Small intestine (tissue), 7 donors: ENCODE results near the gene LAMA3. TPM values are rescaled to one million over a fixed set of nuclear protein-coding genes. Genes with fewer than 3 reads are reported as not detected.

Source experiments
- DNase-seq, 2 donors: peaks; one replicate each; pipeline versions ENCODE4 v3.0.0 to v3.0.0-alpha.2; 2013
- FAIRE-seq: peaks from 2 replicates; lab custom pipeline; 2012; peaks lifted over from hg19 to GRCh38; lab: Jason Lieb, UNC
- H3K27ac ChIP-seq, 3 donors: one replicate each; pipeline ENCODE4 v1.5.1; 2013; ENCODE audit warnings: low read length in 2 of 3, mild to moderate bottlenecking in 2 of 3, control low read depth in 1 of 3, inconsistent platforms in 1 of 3, low read depth in 1 of 3, moderate library complexity in 1 of 3
- H3K27me3 ChIP-seq, 3 donors: one replicate each; pipeline ENCODE4 v1.6.1; 2013; ENCODE audit warnings: low read length in 3 of 3, inconsistent platforms in 1 of 3; ENCODE audit not compliant: control insufficient read depth in 3 of 3, insufficient read depth in 3 of 3
- H3K36me3 ChIP-seq, 3 donors: one replicate each; pipeline ENCODE4 v1.6.1; 2013; ENCODE audit warnings: low read length in 3 of 3, inconsistent platforms in 1 of 3, low read depth in 1 of 3, mild to moderate bottlenecking in 1 of 3, moderate library complexity in 1 of 3; ENCODE audit not compliant: control insufficient read depth in 3 of 3, insufficient read depth in 2 of 3
- H3K4me1 ChIP-seq, 3 donors: one replicate each; pipeline ENCODE4 v1.6.1; 2013; ENCODE audit warnings: low read length in 2 of 3, inconsistent platforms in 1 of 3, low read depth in 1 of 3, mild to moderate bottlenecking in 1 of 3, moderate library complexity in 1 of 3; ENCODE audit not compliant: control insufficient read depth in 3 of 3, insufficient read depth in 2 of 3
- H3K4me3 ChIP-seq, 3 donors: one replicate each; pipeline ENCODE4 v1.5.1; 2013; ENCODE audit warnings: low read length in 3 of 3, control low read depth in 1 of 3, inconsistent platforms in 1 of 3, low read depth in 1 of 3, mild to moderate bottlenecking in 1 of 3, moderate library complexity in 1 of 3
- H3K9me3 ChIP-seq, 2 donors: one replicate each; pipeline ENCODE4 v1.6.1; 2013; ENCODE audit warnings: low read depth in 1 of 2, low read length in 1 of 2; ENCODE audit not compliant: control insufficient read depth in 2 of 2, insufficient read depth in 1 of 2
- WGBS, 3 donors: extraction: QIAGEN DNeasy Blood & Tissue Kit; methylation state at CpG; one replicate each; pipeline ENCODE4 v1.1.7; 2013; 5-methylcytosine and 5-hydroxymethylcytosine counted together
- polyA plus RNA-seq, 4 donors: library from polyadenylated mRNA; stranded (reverse) in 3 of 4; unstranded in 1 of 4; fragments of 200-250 nt in 3 of 4; fragments of 120-200 nt in 1 of 4; gene quantifications; one replicate each; pipeline versions ENCODE4 v1.2.1 to v1.2.3, GENCODE V29; 2013
- donor health status: healthy with polysubstance abuse.
- donor health status: control.
- donor health status: control.
- donor health status: Bipolar disorder and iron deficiency.
- donor health status: healthy.

The LAMA3 gene
- polyA plus RNA-seq, 4 donors, result 9.7 to 67.4 (median 22.0) TPM

DNA sequence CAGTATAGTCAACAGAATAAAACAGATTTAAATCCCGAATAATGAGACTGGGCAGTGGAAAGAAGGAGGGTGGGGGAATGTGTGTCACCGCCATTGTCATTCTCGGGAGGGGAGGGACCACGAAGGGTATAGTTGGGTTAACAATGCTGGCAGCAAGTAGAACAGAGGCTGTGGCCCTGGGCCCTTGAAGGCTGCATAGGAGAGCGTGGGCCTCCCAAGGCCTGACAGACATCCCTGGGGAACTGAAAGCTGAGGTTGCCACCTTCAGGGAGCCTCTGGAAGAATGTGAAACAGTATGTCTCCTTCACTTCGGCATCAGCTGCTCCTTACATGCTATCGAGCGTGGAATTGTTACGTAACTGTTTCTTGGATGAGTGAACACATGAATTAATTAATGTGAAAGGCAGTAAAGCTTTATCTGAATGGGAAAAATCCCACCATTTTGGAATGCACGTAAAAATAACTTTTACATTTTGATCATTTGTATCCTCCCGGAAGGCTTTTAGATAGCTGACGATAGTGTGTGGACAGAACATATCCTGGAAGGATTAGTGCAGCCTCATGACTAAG is 232.5 kb downstream of the LAMA3 start:
- DNase-seq (no peak), FAIRE-seq (no peak)
- H3K4me1 ChIP-seq, result peaks cover 0 to 8% (median 0%) of the 10 kb centered on the region in 3 donors
- WGBS, 3 donors, result 94 to 97% (median 95%) methylated on average over 12 of the region's 12 CpGs
- no peak overlapping the region for H3K4me3 ChIP-seq
- H3K36me3 ChIP-seq, result peaks cover 0 to 27% (median 9%) of the 10 kb centered on the region in 3 donors
- no peak overlapping the region for H3K27ac ChIP-seq
- no peaks in the 10 kb centered on the region for H3K9me3 ChIP-seq
- H3K27me3 ChIP-seq, result no peaks in the 10 kb centered on the region

- 85 to 95% (median 94%) methylated on average over 1 of the region's 1 CpG for WGBS, 3 donors
- FAIRE-seq (no peak), DNase-seq (no peak)
- Histone ChIP-seq H3K4me1 (peaks cover 0 to 8% (median 0%) of the 10 kb centered on the region in 3 donors), H3K9me3 (no peaks in the 10 kb centered on the region), H3K36me3 (peaks cover 0 to 32% (median 9%) of the 10 kb centered on the region in 3 donors), H3K27ac (no peak overlapping the region), H3K4me3 (no peak overlapping the region), H3K27me3 (no peaks in the 10 kb centered on the region)
Observed at GRCh38 chr18:23922939-23923338, 233.7 kb downstream of the LAMA3 start.

GRCh38 chr18:23924813-23925212 is 235.6 kb downstream of the LAMA3 start:
- WGBS, 3 donors, result 93 to 95% (median 94%) methylated on average over 1 of the region's 1 CpG
- Histone ChIP-seq H3K27me3 (no peaks in the 10 kb centered on the region), H3K4me1 (no peaks in the 10 kb centered on the region), H3K36me3 (peaks cover 0 to 31% (median 11%) of the 10 kb centered on the region in 3 donors), H3K27ac (no peak overlapping the region), H3K4me3 (no peak overlapping the region), H3K9me3 (no peaks in the 10 kb centered on the region)
- DNase-seq (no peak), FAIRE-seq (no peak)

DNA sequence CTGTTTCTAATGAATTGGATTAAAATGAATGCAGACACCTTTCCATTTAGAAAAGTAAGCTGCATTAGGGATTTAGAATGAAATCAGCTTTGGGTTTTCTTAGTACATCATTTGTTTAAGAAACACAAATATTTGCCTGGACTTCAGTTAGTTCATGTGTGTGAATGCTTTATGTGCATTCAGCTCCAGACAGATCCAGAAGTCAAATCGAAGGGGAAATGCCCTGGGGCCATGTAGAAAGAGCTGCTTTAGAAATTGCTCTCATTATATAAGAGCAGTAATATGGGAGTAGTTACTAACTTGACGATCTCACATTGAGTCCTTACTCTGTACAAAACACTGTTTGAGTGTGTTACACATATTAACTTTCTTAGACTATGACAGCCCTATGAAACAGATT is 237.3 kb downstream of the LAMA3 start:
- Histone ChIP-seq H3K27me3 (no peaks in the 10 kb centered on the region), H3K4me1 (no peaks in the 10 kb centered on the region), H3K27ac (no peak overlapping the region), H3K36me3 (peaks cover 0 to 30% (median 8%) of the 10 kb centered on the region in 3 donors), H3K9me3 (no peaks in the 10 kb centered on the region), H3K4me3 (no peak overlapping the region)
- DNase-seq, result no peak
- FAIRE-seq, result no peak
- WGBS, 3 donors, result 68 to 94% (median 79%) methylated on average over 2 of the region's 2 CpGs

DNA sequence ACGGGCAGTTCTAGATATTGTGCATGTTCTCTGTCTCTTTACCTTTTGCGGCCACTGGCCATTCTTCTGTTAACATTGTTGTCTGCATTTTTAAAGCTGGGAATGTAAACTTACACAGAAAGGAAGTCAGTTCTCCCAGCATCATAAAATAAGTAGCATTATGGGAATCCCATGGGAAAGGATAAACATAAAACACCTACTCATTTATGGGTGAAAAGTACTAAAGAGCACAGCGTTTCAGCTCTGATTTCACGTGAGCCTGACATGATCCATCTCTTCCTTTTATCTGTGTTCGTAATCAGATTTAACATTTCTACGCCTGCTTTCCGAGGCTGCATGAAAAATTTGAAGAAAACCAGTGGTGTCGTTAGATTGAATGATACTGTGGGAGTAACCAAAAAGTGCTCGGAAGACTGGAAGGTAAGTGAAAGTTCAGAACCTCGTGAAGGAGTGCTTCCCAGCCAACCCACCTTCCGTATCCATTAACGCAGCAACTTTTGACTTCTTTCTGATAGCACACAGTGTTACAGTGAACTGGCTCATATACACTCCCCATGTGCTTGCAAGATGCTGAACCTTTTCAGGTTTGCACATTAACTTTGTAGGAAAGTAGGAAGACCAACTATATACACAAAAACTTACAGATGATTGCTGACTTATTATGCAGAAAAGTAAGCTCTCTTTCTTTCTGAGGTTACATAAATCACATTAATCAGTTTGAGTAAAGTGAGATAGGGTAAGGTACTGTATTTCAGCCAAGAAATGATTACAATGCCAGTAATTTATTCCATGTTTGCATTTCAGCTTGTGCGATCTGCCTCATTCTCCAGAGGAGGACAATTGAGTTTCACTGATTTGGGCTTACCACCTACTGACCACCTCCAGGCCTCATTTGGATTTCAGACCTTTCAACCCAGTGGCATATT is 238.8 kb downstream of the LAMA3 start:
- no peak overlapping the region for H3K4me3 ChIP-seq
- DNase-seq, result no peak
- no peak for FAIRE-seq
- no peaks in the 10 kb centered on the region for H3K4me1 ChIP-seq
- H3K27me3 ChIP-seq, result no peaks in the 10 kb centered on the region
- WGBS, 3 donors, result 75 to 83% (median 77%) methylated on average over 13 of the region's 13 CpGs
- H3K36me3 ChIP-seq, result peaks cover 0 to 30% (median 10%) of the 10 kb centered on the region in 3 donors
- no peak overlapping the region for H3K27ac ChIP-seq
- H3K9me3 ChIP-seq, result no peaks in the 10 kb centered on the region

GRCh38 chr18:23929362-23929930 is 240.2 kb downstream of the LAMA3 start:
- H3K4me3 ChIP-seq, result no peak overlapping the region
- H3K36me3 ChIP-seq, result peaks cover 0 to 24% (median 10%) of the 10 kb centered on the region in 3 donors
- FAIRE-seq, result no peak
- peak overlapping the region in 2 of 3 donors; percentile 51 to 53 for H3K27ac ChIP-seq
- DNase-seq, result peak in 1 of 2 donors; percentile 59
- no peaks in the 10 kb centered on the region for H3K27me3 ChIP-seq
- H3K4me1 ChIP-seq, result peaks cover 0 to 4% (median under 1%) of the 10 kb centered on the region in 3 donors
- no peaks in the 10 kb centered on the region for H3K9me3 ChIP-seq
- WGBS, 3 donors, result 77 to 90% (median 86%) methylated on average over 5 of the region's 5 CpGs

DNA sequence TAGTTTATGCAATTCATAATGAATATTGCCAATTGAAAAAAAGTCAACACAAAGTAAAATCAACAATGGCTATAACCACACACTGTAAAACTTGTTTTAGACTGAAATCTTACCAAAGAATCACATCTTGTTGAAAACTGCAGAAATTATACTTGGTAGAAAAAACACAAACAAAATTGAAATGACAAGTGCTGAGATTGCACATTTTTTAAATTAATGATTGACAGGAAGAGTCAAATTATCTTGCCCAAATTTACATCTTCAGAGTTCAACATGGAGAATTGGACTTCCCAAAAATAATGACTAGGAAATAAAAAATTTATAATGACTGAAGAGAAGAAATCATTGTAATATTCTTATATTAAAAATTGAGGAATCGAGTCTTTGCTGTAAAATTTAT is 240.7 kb downstream of the LAMA3 start:
- FAIRE-seq, result no peak
- Histone ChIP-seq H3K4me3 (no peak overlapping the region), H3K27ac (no peak overlapping the region), H3K27me3 (no peaks in the 10 kb centered on the region), H3K9me3 (no peaks in the 10 kb centered on the region), H3K4me1 (peaks cover 0 to 4% (median 2%) of the 10 kb centered on the region in 3 donors), H3K36me3 (peaks cover 0 to 22% (median 10%) of the 10 kb centered on the region in 3 donors)
- WGBS, 3 donors, result 95 to 100% (median 98%) methylated on average over 1 of the region's 1 CpG
- no peak for DNase-seq

GRCh38 chr18:23932385-23933067 is 243.3 kb downstream of the LAMA3 start:
- H3K4me3 ChIP-seq, result no peak overlapping the region
- H3K36me3 ChIP-seq, result peaks cover 0 to 17% (median 10%) of the 10 kb centered on the region in 3 donors
- WGBS, 3 donors, result 33 to 69% (median 50%) methylated on average over 8 of the region's 8 CpGs
- no peaks in the 10 kb centered on the region for H3K9me3 ChIP-seq
- H3K27ac ChIP-seq, result no peak overlapping the region
- peaks cover 0 to 4% (median 2%) of the 10 kb centered on the region in 3 donors for H3K4me1 ChIP-seq
- DNase-seq (peak in 1 of 2 donors; percentile 53), FAIRE-seq (no peak)
- H3K27me3 ChIP-seq, result no peaks in the 10 kb centered on the region
